ENCODE data around the gene DNAH17. TPM values are rescaled to one million over a fixed set of nuclear protein-coding genes. Genes with fewer than 3 reads are reported as not detected.

The DNAH17 gene
- total and polyA plus RNA-seq, 3 experiments from 2014 or later = 0.20 TPM; not detected in 2

DNA sequence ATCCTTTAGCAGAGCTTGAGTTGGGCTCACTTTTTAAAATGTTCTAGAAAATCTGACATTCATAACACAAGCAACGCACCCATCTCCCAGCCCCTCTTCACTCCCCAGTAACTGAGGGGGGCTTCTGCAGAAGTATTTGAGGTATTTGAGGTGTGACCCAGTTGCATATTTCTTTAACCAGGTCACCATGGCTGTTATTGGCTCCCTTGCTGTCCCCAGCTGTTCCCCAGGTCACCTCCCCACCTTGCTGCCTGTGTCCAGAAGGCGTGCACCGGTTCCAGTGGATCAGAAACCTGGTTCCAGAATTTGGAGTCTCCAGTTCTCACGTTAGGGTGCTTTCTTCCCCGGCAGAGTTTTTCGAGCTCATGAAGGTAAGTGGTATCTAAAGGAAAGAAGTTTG, 184.9 kb downstream of the DNAH17 start:
- Mint-ChIP-seq H3K9me3 (no peaks in the 10 kb centered on the region), H3K4me1 (peaks cover 39 to 64% (median 41%) of the 10 kb centered on the region in 3 donors), H3K27me3 (no peaks in the 10 kb centered on the region), H3K4me3 (no peak overlapping the region), H3K36me3 (peaks cover 0 to 61% (median 11%) of the 10 kb centered on the region in 3 donors), H3K27ac (peak overlapping the region in 1 of 8 donors; percentile 48)
- no peak for DNase-seq
- no peaks in the 10 kb centered on the region for H3K9me3 ChIP-seq (ENCODE audit: low read length)
- peaks cover 27% of the 10 kb centered on the region for H3K36me3 ChIP-seq (ENCODE audit: insufficient read depth, low read length)
- no peak overlapping the region for H3K4me3 ChIP-seq (ENCODE audit: low read length)
- H3K4me1 ChIP-seq (ENCODE audit: insufficient read depth, low read length) = peaks cover 19% of the 10 kb centered on the region
- no peak overlapping the region for H3K27ac ChIP-seq (ENCODE audit: low read depth, low read length)
- CTCF ChIA-PET = interaction anchor here (0.8 to 2.6 kb wide), 6 partner anchors 9 to 142 kb away, joined by 3 to 7 read pairs (median 4); partner anchors contain the start of gene PGS1
- POLR2A ChIA-PET = interaction anchor here (1.1 kb wide), 1 partner anchor 27 kb away, joined by 3 read pairs; no protein-coding TSS in a partner anchor
- no peaks in the 10 kb centered on the region for H3K27me3 ChIP-seq (ENCODE audit: insufficient read depth, low read length, poor library complexity, severe bottlenecking)

DNA sequence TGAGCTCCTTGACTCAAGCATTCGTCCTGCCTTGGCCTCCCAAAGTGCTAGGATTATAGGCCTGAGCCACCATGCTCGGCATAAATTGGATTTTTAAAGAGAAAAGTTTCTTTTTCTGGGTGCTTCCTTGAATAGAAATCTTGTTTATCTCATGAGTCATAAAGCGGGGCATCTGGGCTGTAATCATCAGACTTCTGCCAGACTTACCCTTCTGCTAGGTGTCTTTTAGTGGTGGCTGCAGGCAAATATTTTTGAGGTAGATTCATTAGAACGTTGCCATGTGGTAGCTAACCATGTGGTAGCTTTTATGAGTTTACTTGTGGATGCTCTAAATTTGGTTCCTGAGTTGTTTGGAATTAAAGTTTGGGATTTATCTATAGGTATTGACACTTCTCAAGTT, 185.4 kb downstream of the DNAH17 start:
- Mint-ChIP-seq H3K9me3 (no peaks in the 10 kb centered on the region), H3K36me3 (peaks cover 0 to 57% (median 11%) of the 10 kb centered on the region in 3 donors), H3K4me3 (no peak overlapping the region), H3K4me1 (peaks cover 39 to 65% (median 43%) of the 10 kb centered on the region in 3 donors), H3K27ac (peak overlapping the region in 1 of 8 donors; percentile 48), H3K27me3 (no peaks in the 10 kb centered on the region)
- ChIA-PET POLR2A (interaction anchor here (1.1 kb wide), 1 partner anchor 28 kb away, joined by 3 read pairs; no protein-coding TSS in a partner anchor), CTCF (interaction anchor here (0.8 to 2.6 kb wide), 4 partner anchors 9 to 141 kb away, joined by 4 to 7 read pairs (median 6); no protein-coding TSS in a partner anchor)
- no peaks in the 10 kb centered on the region for H3K27me3 ChIP-seq (ENCODE audit: insufficient read depth, low read length, poor library complexity, severe bottlenecking)
- no peak for DNase-seq
- peaks cover 22% of the 10 kb centered on the region for H3K4me1 ChIP-seq (ENCODE audit: insufficient read depth, low read length)
- no peak overlapping the region for H3K27ac ChIP-seq (ENCODE audit: low read depth, low read length)
- no peaks in the 10 kb centered on the region for H3K9me3 ChIP-seq (ENCODE audit: low read length)
- peaks cover 23% of the 10 kb centered on the region for H3K36me3 ChIP-seq (ENCODE audit: insufficient read depth, low read length)
- no peak overlapping the region for H3K4me3 ChIP-seq (ENCODE audit: low read length)

DNA sequence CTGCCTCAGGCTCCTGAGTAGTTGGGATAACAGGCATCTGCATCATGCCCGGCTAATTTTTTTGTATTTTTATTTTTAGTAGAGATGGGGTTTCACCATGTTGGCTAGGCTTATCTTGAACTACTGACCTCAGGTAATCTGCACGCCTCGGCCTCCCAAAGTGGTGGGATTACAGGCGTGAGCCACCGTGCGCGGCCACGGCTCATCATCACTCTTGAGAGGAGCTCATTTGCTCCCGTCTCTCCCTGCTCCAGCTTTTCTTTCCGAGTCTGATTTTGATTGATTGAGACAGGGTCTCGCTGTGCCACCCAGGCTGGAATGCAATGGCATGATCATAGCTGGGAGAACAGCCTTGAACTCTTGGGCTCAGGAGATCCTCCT, 186.2 kb downstream of the DNAH17 start:
- ChIA-PET POLR2A (interaction anchor here (1.1 kb wide), 1 partner anchor 28 kb away, joined by 3 read pairs; no protein-coding TSS in a partner anchor), CTCF (interaction anchor here (1.6 to 2.6 kb wide), 3 partner anchors 30 to 140 kb away, joined by 5 to 7 read pairs (median 6); no protein-coding TSS in a partner anchor)
- Mint-ChIP-seq H3K36me3 (peaks cover 0 to 52% (median 11%) of the 10 kb centered on the region in 3 donors), H3K27ac (peak overlapping the region in 1 of 8 donors; percentile 17), H3K9me3 (no peaks in the 10 kb centered on the region), H3K4me3 (no peak overlapping the region), H3K4me1 (peaks cover 46 to 71% (median 46%) of the 10 kb centered on the region in 3 donors), H3K27me3 (no peaks in the 10 kb centered on the region)
- Histone ChIP-seq H3K4me3 (ENCODE audit: low read length) (no peak overlapping the region), H3K9me3 (ENCODE audit: low read length) (no peaks in the 10 kb centered on the region), H3K4me1 (ENCODE audit: insufficient read depth, low read length) (peaks cover 30% of the 10 kb centered on the region), H3K27ac (ENCODE audit: low read depth, low read length) (no peak overlapping the region), H3K27me3 (ENCODE audit: insufficient read depth, low read length, poor library complexity, severe bottlenecking) (no peaks in the 10 kb centered on the region), H3K36me3 (ENCODE audit: insufficient read depth, low read length) (peaks cover 20% of the 10 kb centered on the region)
- DNase-seq = no peak

DNA sequence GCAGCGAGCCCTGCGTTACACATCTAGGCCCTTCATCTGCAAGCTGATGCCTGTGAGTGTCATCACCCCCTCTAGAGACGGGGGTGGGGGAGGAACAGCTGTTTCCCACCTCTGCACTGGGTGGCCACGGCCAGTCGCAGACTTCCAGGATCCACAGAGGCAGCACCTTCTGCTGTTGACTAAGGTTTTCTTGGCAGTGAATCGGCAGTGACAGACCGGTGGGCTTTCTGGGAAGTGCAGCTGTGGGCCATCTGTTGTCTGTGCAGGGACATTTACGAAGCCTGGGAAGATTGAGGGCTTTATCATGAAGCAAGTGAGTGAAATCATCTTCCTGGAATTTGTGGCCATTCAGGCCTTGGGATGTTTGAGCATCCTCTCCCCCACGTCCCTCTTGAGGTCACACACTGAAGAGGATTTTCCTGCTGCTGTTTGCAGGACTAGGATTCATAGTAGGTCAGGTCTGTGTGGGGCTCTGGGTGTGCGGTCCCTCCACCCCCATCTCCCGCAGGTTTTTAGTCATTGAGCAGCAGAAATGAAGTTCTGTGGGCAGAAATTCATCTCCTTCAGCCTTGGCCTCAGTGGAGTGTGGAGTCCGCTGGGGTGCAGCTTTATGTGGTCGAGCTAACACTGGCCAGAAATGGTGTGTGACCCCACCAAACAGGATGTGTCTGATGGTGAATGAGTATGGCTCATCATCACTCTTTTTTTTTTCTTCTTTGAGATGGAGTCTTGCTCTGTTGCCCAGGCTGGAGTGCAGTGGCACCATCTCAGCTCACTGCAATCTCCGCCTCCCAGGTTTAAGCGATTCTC, 186.8 kb downstream of the DNAH17 start:
- no peak for DNase-seq
- Mint-ChIP-seq H3K36me3 (peaks cover 0 to 46% (median 9%) of the 10 kb centered on the region in 3 donors), H3K27ac (peak overlapping the region in 3 of 8 donors; percentile 4 to 23 (median 17)), H3K27me3 (no peaks in the 10 kb centered on the region), H3K4me1 (peaks cover 49 to 73% (median 50%) of the 10 kb centered on the region in 3 donors), H3K9me3 (no peaks in the 10 kb centered on the region), H3K4me3 (no peak overlapping the region)
- H3K27me3 ChIP-seq (ENCODE audit: insufficient read depth, low read length, poor library complexity, severe bottlenecking) = no peaks in the 10 kb centered on the region
- H3K4me3 ChIP-seq (ENCODE audit: low read length) = no peak overlapping the region
- ChIA-PET CTCF (interaction anchor here (1.2 kb wide), 1 partner anchor 10 kb away, joined by 3 read pairs; no protein-coding TSS in a partner anchor), POLR2A (interaction anchor here (0.6 kb wide), 1 partner anchor 35 kb away, joined by 9 read pairs; no protein-coding TSS in a partner anchor)
- no peak overlapping the region for H3K27ac ChIP-seq (ENCODE audit: low read depth, low read length)
- peaks cover 17% of the 10 kb centered on the region for H3K36me3 ChIP-seq (ENCODE audit: insufficient read depth, low read length)
- no peaks in the 10 kb centered on the region for H3K9me3 ChIP-seq (ENCODE audit: low read length)
- peaks cover 36% of the 10 kb centered on the region for H3K4me1 ChIP-seq (ENCODE audit: insufficient read depth, low read length)

DNA sequence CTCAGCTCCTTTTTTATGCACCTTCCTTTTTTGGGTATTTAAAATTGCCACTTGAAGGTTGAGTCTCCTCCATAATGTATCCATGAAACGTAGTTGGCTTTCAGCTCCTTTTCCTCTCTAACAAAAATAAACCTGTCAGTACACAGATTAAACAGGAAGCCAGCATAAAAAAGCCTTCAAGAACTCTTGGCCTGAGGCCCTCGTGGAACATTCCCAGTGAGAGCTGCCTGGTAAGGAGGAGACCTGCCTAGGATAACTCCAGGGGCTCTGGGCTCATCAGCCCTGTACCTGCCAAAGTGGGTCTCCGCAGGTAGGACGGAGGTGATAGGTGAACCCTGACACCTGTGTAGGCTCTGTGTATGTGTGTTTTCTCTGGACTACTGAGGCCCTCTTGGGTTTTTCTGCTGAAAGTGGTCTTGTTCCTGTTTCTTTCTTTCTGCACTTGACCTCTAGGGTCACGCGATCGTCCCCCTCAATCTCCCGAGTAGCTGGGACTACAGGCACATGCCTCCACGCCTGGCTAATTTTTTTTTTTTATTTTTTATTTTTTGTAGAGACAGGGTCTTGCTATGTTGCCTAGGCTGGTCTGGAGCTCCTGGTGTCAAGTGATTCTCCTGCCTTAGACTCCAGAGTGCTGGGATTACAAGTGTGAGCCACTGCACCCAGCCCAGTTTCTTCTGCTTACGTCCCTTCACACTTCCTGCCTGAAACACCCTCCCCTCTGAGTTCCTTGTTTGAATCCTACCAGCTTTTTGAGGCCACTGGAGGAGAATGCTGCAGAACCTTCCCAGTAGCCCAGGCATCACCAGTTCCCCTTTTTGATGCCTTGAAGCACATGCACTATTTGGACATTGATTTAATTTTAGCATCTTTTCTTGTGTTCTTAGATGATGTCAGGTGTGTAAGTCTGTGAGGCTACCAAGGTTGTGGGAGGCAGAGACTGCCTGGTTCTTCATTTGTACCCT, 188.9 kb downstream of the DNAH17 start:
- Mint-ChIP-seq H3K4me3 (peak overlapping the region in 5 of 7 donors; percentile 20 to 48 (median 28)), H3K27ac (peak overlapping the region in 7 of 8 donors; percentile 51 to 88 (median 74)), H3K36me3 (peaks cover 0 to 27% (median 3%) of the 10 kb centered on the region in 3 donors), H3K4me1 (peaks cover 59 to 78% (median 64%) of the 10 kb centered on the region in 3 donors), H3K9me3 (no peaks in the 10 kb centered on the region), H3K27me3 (no peaks in the 10 kb centered on the region)
- POLR2A ChIA-PET = no interaction called here
- Histone ChIP-seq H3K4me3 (ENCODE audit: low read length) (peak overlapping the region; percentile 23), H3K27me3 (ENCODE audit: insufficient read depth, low read length, poor library complexity, severe bottlenecking) (no peaks in the 10 kb centered on the region), H3K27ac (ENCODE audit: low read depth, low read length) (no peak overlapping the region), H3K36me3 (ENCODE audit: insufficient read depth, low read length) (peaks cover 8% of the 10 kb centered on the region), H3K4me1 (ENCODE audit: insufficient read depth, low read length) (peaks cover 56% of the 10 kb centered on the region), H3K9me3 (ENCODE audit: low read length) (no peaks in the 10 kb centered on the region)
- DNase-seq = no peak
- CTCF ChIA-PET = interaction anchor here (1.6 kb wide), 1 partner anchor 25 kb away, joined by 4 read pairs; no protein-coding TSS in a partner anchor

DNA sequence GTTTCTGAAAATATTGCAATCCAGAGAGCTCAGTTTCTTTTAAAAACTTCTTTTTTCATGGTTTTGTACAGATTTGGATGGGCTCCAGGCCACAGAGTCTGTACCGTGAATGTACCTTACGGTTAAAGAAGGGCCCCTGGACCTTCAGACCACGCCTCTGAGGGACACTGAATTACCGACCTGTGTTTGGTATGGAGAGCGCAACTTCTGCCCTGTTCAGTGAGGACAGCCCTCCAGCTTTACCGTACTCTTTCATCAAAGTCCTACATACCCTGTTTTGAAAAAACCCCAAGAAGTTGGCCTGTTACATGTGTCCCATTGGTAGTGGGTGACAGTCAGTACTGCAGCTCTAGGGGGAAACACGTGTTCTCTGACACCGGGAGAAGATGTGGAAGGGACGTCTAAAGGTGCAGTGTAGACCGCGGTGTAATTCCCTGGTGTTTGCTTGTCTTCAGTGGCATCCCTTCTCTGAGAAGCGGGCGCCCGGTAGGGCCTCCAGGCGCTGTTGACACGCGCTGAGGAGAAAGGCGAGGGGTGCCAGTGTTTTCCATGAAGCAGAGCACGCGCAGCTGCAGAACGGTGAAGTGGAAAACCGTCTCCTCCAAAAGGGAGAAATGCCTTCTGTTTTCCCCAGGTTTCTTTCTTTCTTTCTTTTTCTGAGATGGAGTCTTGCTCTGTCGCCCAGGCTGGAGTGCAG, 192.6 kb downstream of the DNAH17 start:
- peaks cover 75 to 84% (median 84%) of the 10 kb centered on the region in 3 donors for H3K4me1 Mint-ChIP-seq
- Histone ChIP-seq H3K4me3 (ENCODE audit: low read length) (peak overlapping the region; percentile 29), H3K27ac (ENCODE audit: low read depth, low read length) (no peak overlapping the region), H3K27me3 (ENCODE audit: insufficient read depth, low read length, poor library complexity, severe bottlenecking) (no peaks in the 10 kb centered on the region), H3K4me1 (ENCODE audit: insufficient read depth, low read length) (peaks cover 85% of the 10 kb centered on the region), H3K9me3 (ENCODE audit: low read length) (no peaks in the 10 kb centered on the region), H3K36me3 (ENCODE audit: insufficient read depth, low read length) (peaks cover 4% of the 10 kb centered on the region)
- POLR2A ChIA-PET = interaction anchor here (0.7 kb wide), 1 partner anchor 47 kb away, joined by 3 read pairs; no protein-coding TSS in a partner anchor
- H3K9me3 Mint-ChIP-seq = no peaks in the 10 kb centered on the region
- CTCF ChIA-PET = interaction anchor here (1.7 kb wide), 1 partner anchor 24 kb away, joined by 4 read pairs; no protein-coding TSS in a partner anchor
- DNase-seq = no peak
- peaks cover 0 to 16% (median 6%) of the 10 kb centered on the region in 3 donors for H3K36me3 Mint-ChIP-seq
- H3K27ac Mint-ChIP-seq = peak overlapping the region; percentile 76 to 92 (median 86)
- peak overlapping the region; percentile 51 to 75 (median 67) for H3K4me3 Mint-ChIP-seq
- no peaks in the 10 kb centered on the region for H3K27me3 Mint-ChIP-seq
